GM19240 (cell line): ENCODE results near the gene OR4F15.
"Not testable (repeated sequence)": the region's sequence is repeated elsewhere in the genome, so short reads cannot be mapped to it uniquely, and the experiment has no call there.

Experiments
- DNase-seq: peaks from one replicate; pipeline ENCODE4 v3.0.0; 2011; ENCODE audit warnings: low spot score; ENCODE audit not compliant: insufficient read length

The OR4F15 gene

GRCh38 chr15:101811902-101812301 is at the start of gene OR4F15:
Gene OR4F15, plus strand, starts transcription at chr15:101812202. Its CDS starts 5,985 bp downstream, at chr15:101818187.
- no peak for DNase-seq

GRCh38 chr15:101764669-101765339 is 47.2 kb upstream of the OR4F15 start:
- not testable (repeated sequence) for DNase-seq

- DNase-seq: not testable (repeated sequence)
These were observed 46.7 kb upstream of the OR4F15 start for GRCh38 chr15:101765340-101765671.

GRCh38 chr15:101765772-101766456 is 46.1 kb upstream of the OR4F15 start:
- DNase-seq: no peak

GRCh38 chr15:101767083-101767640 is 44.8 kb upstream of the OR4F15 start:
- DNase-seq: not testable (repeated sequence)

- no peak for DNase-seq
These were observed 39.1 kb upstream of the OR4F15 start for GRCh38 chr15:101772921-101773320.

GRCh38 chr15:101773496-101774100 is 38.4 kb upstream of the OR4F15 start:
- no peak for DNase-seq

GRCh38 chr15:101775136-101775535 is 36.9 kb upstream of the OR4F15 start:
- no peak for DNase-seq

- not testable (repeated sequence) for DNase-seq
These were observed 33.4 kb upstream of the OR4F15 start for GRCh38 chr15:101778576-101778975.

GRCh38 chr15:101780225-101780624 is 31.8 kb upstream of the OR4F15 start:
- not testable (repeated sequence) for DNase-seq

GRCh38 chr15:101781928-101782327 is 30.1 kb upstream of the OR4F15 start:
- no peak for DNase-seq

GRCh38 chr15:101784644-101785043 is 27.4 kb upstream of the OR4F15 start:
- no peak for DNase-seq

- not testable (repeated sequence) for DNase-seq
These were observed 25.6 kb upstream of the OR4F15 start for GRCh38 chr15:101786422-101786821.

- DNase-seq: not testable (repeated sequence)
These were observed 24.0 kb upstream of the OR4F15 start for GRCh38 chr15:101788001-101788400.

- DNase-seq: not testable (repeated sequence)
These were observed 23.3 kb upstream of the OR4F15 start for GRCh38 chr15:101788503-101789269.

GRCh38 chr15:101790748-101791147 is 21.3 kb upstream of the OR4F15 start:
- DNase-seq: not testable (repeated sequence)

- DNase-seq: not testable (repeated sequence)
These were observed 18.0 kb upstream of the OR4F15 start for GRCh38 chr15:101793981-101794380.

- no peak for DNase-seq
These were observed 16.5 kb upstream of the OR4F15 start for GRCh38 chr15:101795455-101795854.

- DNase-seq: no peak
These were observed 12.3 kb upstream of the OR4F15 start for GRCh38 chr15:101799665-101800064.

- DNase-seq: no peak
These were observed 11.0 kb upstream of the OR4F15 start for GRCh38 chr15:101801048-101801447.

- no peak for DNase-seq
These were observed 8.8 kb upstream of the OR4F15 start, which contains the start of gene OR4F6 for GRCh38 chr15:101803209-101803608. Gene OR4F6, plus strand, starts transcription at chr15:101803509. Its CDS starts 2,211 bp downstream, at chr15:101805720.
